Activated CD4-positive, alpha-beta T cell treated with anti-CD3 and anti-CD28 coated beads, Interleukin-2, amount 50 U/mL, for 48 hours (primary cell): Measurements from ENCODE around the gene FXYD2.
"Not testable (repeated sequence)": the region's sequence is repeated elsewhere in the genome, so short reads cannot be mapped to it uniquely, and the experiment has no call there.

Experiments used
- DNase-seq, 2 experiments: peaks; one replicate each; pipeline ENCODE4 v3.0.0-alpha.2; 2020

Gene FXYD2

DNA sequence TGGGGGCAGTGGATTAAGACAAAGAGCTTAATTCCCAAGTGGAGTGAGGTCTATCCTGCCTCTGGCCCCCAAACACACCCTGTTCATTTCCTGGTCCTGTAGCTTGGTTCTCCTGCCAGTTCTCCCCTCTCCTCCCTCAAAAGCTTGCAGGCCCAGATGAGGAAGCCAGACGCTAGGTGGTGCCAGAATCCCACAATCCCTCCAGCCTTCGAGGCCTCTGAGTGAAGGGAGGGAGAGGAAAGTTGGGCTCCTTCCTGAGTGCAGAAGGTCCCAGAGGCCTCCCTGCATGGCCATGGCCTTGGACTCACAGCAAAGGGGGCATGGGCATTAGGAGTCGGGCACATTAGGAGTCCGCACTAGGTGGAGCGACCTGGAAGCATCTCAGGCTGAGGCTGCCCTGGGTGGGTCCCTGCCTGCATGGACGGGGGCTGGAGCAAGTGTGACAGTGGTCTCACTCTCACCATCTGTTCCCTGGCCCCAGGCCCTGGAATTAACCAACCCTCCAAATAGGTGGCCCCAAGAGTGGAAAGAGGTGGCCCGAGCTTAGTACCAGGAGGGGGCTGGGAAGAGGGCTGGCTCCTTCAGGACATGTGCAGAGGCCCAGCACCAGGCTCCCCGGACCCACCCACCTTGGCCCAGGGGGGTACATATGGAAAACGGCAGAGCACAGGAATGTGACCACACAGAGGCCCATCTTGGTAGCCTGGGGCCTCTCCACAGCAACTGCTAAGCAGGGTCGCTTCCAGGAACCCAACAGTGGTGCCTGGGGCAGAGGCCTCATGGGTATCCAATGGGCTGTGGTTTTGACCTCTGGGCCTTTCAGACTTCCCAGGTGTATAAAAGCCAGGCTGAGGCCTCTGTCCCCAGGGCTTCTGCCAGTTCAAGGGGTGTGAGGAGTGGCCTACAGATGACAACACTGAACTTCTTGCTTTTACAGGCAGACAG, 5.2 kb downstream of the FXYD2 start:
- DNase-seq = no peak

DNA sequence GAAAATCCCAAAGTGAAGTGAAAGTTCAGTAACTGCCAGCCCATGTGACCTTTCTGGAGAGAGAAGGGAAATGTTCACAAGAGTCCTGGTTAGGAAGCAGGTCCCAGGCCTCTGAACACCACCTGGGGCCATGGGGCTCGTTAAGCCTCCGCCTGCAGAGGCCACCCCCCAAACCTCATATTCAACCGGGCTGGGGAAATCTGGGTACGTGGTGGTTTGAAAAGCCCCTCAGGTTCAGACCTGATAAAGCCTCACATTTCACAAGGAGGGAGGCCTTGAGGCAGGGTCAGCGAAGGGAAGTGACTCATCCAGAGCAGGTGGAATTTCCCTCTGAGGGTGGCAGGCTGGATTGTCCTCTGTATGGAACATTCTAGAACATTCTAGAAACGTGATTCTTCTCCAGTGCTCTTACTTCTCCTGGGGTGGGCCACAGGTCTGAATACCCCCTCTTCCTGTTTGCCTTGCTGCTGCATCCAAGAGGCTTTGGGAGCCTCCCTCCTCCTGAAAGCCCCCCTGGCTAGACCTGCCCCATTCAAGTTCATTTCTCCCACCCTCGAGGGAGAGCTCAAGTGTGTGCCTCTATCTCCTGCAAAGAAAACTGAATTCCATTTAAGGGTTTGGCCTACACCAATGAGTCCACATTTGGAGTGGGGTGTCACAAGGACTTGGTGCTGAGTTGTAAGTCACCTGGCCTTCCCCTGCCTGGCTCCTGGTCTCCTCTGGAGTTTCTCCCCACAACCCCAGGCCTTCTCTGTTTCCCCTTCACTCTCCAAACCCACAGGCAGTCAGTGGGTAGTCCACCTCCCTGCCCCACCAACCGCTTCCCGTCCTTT, 6.3 kb downstream of the FXYD2 start:
- DNase-seq = peak; percentile 51 to 67

DNA sequence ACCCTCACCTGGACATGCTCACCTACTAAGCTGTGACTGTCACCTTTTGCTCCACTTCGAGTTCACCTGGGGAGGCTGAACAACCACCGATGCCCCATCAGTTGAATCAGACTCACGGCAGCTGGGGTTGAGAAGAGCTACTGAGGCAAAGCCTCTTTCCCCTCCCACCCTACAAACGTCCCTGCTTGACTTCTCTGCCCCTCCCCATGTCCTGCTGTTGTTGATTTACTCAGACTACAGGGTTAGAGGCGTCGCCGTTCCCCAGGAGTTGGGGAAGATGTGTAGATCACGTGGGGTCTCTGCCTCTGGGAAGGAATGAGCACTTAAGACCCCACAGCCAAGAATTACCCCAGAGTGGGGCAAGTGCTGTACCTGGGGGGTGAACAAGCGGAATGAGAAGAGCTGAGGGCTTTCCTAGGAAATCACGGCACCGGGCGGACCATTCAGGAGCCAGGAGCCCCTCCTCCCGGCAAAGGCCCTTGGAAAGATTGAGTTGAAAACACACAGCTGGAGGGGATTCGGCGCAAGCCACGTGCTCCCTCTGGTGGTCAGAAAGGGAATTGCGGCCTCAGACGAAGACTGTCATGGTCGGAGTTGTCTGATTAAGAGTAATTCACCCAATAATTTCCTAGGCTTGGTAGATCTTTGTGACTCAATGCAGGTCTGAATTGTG, 7.0 kb downstream of the FXYD2 start:
- peak; percentile 96 to 97 for DNase-seq

DNA sequence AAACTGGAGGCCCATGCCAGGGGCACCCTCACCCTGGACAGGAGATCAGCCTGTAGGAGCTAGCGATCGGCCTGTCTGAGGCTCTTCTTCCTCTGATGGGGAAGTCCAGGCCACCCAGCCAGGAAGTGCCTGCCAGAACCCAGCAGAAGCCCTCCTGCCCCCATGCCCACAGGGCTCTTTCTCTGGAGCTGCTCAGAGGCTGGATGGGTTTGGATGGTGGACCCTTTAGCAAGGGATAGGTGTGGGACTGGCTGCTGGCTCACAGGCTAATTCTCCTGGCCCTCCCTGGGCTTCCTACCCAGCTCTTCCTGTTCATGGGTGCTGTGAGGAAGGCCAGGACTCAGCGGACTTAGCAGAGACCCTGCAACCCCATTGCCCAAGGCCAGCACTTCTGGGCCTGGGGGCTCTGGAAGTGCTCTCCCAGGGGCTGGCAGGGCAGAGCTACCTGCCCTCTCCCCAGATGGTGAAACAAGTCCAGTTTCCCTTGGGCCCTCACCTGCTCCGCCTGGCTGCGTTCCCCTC, 7.6 kb downstream of the FXYD2 start:
- DNase-seq = no peak

DNA sequence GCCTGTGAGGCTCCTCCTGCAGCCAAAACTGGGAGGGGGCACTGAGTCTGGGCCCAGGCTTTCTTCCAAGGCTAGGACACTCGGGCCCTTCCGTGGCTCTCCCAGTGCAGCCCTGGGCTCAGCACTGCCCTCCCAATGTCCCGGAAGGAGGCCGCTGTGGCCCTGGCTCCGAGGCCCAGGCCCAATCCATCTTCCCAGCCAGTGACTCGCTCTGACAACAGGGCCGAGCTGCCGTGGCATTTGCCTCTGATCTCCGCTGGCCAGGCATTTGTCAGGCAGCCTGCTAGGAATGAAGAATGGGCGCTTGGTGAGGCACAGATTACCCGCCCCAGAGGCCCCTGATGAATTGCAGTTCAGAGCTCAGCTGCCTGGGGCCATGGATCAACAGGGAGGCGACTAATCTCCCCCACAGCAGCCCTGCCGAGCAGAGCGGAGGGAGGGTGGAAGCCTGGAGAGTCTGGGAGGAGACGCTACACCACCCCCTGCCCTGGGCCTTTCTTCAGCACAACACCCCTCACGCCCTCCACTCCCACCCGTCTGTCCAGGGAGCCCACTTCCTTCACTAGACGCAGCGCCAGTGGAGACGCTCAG, 8.3 kb downstream of the FXYD2 start:
- no peak for DNase-seq

DNA sequence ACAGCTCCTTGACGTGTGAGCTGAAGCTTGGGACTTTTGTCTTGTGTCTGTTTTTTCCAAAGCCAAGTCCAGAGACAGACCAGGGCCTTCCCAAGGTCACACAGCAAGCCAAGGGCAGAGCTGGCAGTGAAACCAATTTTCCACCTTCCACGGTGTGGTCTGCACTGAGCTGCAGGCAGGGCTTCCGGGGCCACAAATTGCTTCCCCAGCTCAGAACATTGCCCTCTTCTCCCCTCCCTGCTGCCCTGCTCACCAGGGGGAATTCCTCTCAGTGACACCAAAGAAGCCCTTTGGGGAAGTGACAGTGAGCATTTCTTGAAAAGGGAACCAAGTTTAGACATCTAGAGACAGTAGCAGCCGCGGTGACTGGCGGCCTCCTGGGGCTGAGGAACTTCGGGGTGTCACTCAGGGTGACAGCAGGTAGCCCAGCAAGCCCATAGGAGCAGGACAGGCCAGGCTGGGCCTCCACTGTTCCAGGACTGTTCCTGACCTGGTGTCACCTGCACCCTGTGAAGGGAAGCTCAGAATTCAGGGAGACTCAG, 9.2 kb downstream of the FXYD2 start:
- peak; percentile 65 to 73 for DNase-seq

DNA sequence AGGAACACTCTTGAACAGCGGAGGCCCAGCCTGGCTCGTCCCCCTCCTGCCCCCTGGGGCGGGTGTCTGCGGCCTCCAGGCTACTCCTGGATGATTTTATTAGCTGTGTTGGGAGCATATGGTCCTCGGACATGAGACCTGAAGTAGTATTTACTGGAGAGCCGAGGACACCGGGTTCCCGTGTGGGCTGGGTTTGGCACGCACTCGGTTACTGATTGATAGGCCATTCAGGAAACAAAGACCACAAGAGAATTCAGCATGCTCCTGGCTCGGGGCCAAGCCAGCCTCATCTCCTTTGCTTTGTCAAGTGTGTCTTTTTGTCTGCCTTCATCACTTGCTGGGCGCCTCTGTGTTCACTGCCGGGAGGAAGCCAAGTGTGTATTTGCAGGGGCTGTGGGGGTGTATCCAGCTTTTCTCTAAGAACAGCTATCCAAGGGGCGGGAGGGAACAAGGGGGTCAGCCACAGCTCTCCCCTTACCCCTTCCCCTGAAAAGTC, 9.7 kb downstream of the FXYD2 start:
- DNase-seq = peak; percentile 84 to 86

DNA sequence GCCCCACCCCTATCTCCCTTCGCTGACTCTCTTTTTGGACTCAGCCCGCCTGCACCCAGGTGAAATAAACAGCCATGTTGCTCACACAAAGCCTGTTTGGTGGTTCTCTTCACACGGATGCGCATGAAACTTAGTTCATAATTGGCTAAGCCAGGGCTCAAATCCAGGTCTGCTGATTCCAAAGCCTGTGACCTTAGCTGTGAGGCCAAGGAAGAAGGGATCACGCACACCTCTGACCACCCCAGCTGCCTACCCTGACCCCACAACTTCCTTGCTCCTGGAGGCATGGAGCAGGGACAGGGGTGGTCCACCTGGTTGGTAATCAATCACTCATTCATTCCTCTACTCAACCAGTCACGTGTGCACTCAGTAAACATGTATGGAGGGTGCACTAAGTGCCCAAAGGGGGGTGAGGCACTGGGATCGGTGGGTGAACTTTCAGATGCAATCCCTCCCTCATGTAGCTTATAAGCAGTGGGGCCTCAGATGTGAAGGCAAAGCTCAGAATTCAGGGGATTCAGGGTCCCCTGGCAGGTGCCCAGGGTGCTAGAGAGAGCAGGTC, 10.3 kb downstream of the FXYD2 start:
- DNase-seq = no peak

DNA sequence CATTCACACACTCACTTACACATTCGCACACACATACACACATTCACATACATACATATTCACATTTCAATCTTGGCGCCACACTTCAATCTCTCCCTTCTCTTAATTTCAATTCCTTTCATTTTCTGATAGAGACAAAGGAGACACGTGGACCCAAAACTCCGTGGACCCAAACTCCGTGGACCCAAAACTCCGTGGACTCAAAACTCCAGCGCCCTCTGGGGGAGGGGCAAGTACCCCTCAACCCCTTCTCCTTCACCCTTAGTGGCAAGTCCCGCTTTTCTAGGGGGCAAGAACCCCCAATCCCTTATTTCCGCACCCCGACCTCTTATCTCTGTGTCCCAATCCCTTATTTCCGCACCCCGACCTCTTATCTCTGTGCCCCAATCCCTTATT, 14.5 kb downstream of the FXYD2 start:
- not testable (repeated sequence) for DNase-seq

DNA sequence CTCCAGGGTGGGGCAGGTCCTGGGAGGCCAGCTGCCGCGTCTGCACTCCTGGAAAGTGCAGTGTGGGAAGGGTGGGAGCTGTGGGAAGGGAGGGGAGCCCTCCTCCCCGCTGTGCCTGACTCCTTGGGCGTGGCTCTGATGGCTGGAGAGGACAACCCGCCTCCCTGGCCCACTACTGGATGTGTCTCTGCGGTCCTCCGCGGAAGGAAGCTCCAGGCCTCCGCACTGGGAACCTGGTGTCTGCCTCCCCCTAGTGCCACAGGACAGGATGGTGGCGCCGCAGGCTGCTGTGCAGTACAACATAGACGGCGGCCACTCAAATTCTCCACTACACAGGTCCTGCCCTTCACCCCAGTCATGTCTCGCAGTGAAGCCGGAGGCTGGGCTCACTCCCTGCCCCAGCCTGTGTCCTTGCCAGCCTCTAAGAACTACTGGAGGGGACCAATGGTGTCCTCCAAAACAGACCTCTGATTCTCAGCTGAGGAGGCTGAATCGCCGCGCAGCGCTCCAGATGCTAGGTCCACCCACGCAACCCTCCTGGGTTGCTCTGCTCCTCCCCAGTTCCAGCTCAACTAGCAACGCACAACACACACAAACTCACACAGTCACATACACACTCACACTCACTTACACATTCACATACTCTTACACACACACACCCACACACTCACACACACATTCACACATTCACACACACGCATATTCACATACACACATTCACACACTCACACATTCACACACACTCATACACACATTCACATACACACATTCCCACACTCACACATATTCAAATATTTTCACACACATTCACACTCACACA, 15.1 kb downstream of the FXYD2 start:
- peak; percentile 58 to 69 for DNase-seq

DNA sequence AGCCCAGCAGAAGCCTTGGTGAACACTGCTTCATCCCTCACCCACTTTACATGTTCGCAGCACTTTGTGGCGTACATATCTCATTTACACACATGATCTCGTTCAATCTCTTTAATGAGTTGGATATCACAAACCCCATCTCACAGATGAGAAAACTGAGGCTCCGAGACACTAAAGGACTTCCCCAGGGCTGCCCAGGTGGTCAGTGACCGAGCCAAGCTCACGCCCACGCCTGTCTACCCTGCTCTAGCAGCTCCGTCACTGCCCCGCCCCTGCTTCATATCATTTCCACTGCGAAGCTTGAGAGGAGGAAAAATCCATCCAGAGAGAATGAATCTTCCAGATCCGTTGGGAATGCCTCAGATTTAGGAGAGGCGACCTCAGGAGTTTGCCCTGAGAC, 15.8 kb downstream of the FXYD2 start:
- no peak for DNase-seq

DNA sequence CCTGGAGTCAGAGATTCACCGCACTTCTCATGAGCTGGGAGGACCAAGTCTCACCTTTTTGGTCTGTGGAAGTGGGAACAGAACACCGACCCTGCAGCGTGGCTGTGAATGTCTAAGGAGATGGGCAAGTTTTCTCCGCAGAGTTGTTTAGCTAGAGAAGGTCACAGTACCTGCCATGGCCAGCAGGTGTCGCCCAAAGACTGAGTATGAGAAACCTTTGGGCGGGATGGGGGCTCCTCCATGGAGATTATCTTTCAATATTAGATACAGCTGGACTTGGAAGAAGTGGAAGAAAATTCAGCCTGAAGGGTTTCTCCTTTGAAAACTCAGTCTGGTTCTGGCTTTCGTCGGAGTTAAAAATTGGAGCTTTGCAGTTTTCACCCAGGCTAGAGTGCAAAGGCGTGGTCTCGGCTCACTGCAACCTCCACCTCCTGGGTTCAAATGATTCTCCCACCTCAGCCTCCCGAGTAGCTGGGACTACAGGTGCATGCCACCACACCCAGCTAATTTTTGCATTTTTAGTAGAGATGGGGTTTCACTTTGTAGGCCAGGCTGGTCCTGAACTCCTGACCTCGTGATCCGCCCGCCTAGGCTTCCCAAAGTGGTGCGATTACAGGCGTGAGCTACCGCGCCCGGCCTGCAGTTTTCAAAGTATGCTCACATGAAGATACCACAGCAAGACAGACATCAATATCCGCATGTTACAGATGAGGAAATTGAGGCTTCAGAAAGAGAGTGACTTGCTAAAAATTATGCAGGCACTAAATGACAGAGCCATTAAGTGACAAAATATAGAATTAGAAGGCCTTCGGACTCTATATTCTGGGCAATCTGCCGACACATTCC, 16.8 kb downstream of the FXYD2 start:
- DNase-seq = peak; percentile 86 to 89

DNA sequence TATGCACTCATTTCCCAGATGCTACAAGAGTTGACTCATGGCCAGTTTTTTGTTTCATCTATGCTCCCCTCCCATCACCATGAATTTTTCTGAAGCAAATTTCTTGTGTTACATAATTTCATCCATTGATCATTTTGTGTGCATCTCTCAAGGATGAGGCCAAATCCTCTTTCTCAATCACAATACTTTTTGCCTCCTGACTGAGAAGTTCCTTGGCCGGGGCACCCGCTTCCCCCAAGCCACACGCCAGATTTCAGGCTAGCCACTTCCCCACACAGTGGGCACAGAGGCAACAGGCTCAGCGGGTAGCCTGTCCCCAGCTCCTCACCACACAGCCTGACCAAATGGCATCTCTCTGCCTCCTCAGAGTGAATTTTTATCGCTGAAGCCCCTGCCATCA, 17.7 kb downstream of the FXYD2 start:
- no peak for DNase-seq

DNA sequence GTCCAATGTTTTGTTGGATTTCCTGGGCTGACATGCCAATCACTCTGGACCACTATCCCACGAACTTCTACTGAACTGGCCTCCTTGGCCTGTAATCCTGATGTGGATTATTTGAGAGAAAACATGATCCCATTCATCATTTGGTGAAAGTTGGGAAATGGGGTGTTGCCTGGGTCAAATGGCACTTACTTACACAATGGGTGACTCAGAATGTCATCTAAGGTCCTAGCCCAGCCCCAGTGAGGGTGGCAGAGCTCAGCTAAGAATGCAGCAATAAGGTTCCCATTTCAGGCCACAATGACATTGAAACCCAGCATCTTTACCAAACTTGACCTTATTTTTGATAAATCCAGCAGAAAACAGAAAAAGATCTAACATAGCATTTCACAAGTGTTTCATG, 19.5 kb downstream of the FXYD2 start:
- no peak for DNase-seq

DNA sequence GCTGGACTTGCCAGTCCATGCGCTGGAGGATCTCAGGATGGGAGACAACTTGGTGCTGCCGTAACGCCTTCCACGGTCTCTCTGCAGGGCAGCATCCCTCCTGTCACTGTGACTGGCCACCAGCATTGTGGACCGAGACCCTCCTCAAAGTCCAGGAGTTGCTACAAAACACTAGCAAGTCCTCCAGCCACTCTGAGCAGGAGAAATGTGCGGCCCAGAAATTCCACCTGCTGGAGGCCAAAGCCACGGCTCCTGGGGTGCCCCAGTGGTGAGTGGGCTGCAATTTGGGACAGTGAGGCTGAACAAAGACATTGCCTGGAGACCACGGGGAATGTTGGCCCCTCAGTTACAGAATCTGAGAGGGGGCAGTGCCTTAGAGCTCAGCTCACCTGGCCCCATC, 20.6 kb downstream of the FXYD2 start:
- no peak for DNase-seq

DNA sequence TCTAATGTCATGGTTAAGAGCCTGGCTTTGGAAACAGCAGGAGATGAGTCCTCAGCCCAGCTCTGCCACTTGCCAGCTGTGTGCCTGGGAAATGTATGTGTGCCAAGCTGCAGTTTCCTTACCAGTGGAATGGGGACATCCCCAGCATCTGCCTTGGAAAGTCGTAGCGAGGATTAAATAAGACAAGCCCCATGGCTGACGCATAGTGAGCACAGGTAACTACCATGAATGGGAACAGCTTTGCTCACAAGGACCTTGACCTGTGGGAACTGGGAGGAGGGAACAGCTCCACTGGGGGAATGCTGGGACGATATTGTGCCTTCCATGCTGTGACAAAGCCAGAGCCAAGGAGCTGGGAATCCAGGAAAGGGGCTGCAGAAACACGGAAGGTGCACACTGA, 24.9 kb downstream of the FXYD2 start:
- DNase-seq = no peak

DNA sequence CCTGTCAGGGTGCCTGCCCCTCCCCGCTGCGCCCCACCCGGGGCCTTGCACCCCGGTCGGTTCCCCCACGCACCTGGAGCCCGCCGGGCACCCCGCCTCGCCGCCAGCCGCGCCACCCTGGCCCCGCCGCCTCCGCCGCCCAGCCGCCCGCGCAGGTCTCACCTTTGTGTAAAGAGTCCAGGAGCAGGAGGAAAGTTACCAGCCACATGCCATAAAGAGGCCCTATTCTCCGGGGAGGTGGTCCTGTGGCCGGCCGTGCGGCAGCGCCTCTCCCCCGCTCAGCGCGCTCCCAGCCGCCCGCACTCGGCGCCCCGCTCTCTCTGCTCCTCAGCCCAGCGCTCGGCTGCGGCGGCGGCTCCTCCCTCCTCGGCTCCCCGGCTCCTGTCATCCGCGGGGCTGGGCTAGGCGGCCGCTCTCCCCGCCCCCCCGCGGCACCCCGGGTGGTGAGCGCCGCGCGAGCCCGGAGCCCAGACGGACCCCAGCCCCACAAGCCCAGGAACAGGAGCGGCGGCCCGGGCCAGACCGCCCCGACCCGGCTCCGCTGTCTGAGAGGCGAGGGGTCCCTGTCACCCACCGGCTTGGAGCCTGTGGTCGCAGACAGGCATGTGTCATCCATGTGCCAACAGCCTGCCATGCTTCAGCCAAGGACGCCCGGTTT, 27.5 kb downstream of the FXYD2 start, which contains the start of gene DSCAML1:
Gene DSCAML1 (minus strand): TSS at position 345 of the 658 bp plus-strand sequence. CDS start 137 bp downstream, at position 208.
- DNase-seq = peak; percentile 46 to 57

DNA sequence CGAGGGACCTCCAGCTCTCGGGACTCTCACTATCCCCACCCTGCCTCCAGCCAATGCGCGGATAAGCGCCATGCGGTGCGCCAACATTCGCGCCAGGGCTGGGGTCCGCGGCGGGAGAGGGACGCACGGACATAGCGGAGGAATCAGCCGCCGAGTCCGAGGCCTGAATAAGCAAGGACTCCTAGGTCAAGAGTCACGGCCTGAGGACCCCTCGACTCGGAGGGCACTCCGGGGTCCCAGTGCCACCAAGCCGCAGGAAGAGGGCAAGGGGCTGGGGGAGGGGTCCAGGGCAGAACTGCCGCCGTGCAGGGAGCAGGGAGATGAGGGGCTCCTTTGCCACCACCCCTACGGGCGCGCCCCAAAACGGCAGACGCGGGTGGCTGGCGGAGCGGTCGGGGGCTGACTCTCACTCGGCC, 28.1 kb downstream of the FXYD2 start:
- DNase-seq = no peak
